Activated CD4-positive, alpha-beta T cell treated with anti-CD3 and anti-CD28 coated beads, Interleukin-2, amount 10 ng/mL, durations not matched to agents 7 days and 5 days (primary cell): ENCODE data around the gene NRXN2. TPM values are rescaled to one million over a fixed set of nuclear protein-coding genes. Genes with fewer than 3 reads are reported as not detected.

ENCODE experiments used
- CTCF ChIA-PET: fragments of 350-600 bp; sonication (Branson Sonifier 250); formaldehyde crosslinking; loops from one replicate; lab custom pipeline; 2021; ENCODE audit warnings: antibody characterized with exemption; lab: Charles Lee
- POLR2A ChIA-PET: fragments of 350-600 bp; sonication (Branson Sonifier 250); formaldehyde crosslinking; loops from one replicate; lab custom pipeline; 2021; ENCODE audit warnings: antibody characterized with exemption; lab: Charles Lee
- DNase-seq: peaks from one replicate; pipeline ENCODE4 v3.0.0-alpha.2; 2020
- H3K27ac Mint-ChIP-seq: one replicate; pipeline ENCODE4 v1.8.0; 2021; ENCODE audit warnings: mild to moderate bottlenecking, moderate library complexity, mixed read lengths
- H3K27me3 Mint-ChIP-seq: one replicate; pipeline ENCODE4 v1.8.0; 2021; ENCODE audit warnings: mixed read lengths
- H3K36me3 Mint-ChIP-seq: one replicate; pipeline ENCODE4 v1.8.0; 2021; ENCODE audit warnings: low read depth, mixed read lengths
- H3K4me1 Mint-ChIP-seq: one replicate; pipeline ENCODE4 v1.8.0; 2021; ENCODE audit warnings: mixed read lengths
- H3K4me3 Mint-ChIP-seq: one replicate; pipeline ENCODE4 v1.8.0; 2021; ENCODE audit warnings: mild to moderate bottlenecking, moderate library complexity, mixed read lengths
- H3K9me3 Mint-ChIP-seq: one replicate; pipeline ENCODE4 v1.8.0; 2021; ENCODE audit warnings: mixed read lengths
- total RNA-seq, 2 experiments: library from RNA; stranded (reverse); gene quantifications; one replicate each; pipeline ENCODE4 v1.2.3, GENCODE V29; 2021

NRXN2 gene
- total RNA-seq, 2 experiments from 2014 or later, result 0.07 to 0.15 TPM

GRCh38 chr11:64571050-64571409 is 152.0 kb downstream of the NRXN2 start:
- ChIA-PET CTCF (no interaction called here), POLR2A (no interaction called here)
- no peaks in the 10 kb centered on the region for H3K9me3 Mint-ChIP-seq
- H3K36me3 Mint-ChIP-seq, result no peaks in the 10 kb centered on the region
- no peak overlapping the region for H3K4me3 Mint-ChIP-seq
- DNase-seq, result no peak
- H3K4me1 Mint-ChIP-seq, result peaks cover 4% of the 10 kb centered on the region
- no peak overlapping the region for H3K27ac Mint-ChIP-seq
- peaks cover 9% of the 10 kb centered on the region for H3K27me3 Mint-ChIP-seq

- H3K36me3 Mint-ChIP-seq, result no peaks in the 10 kb centered on the region
- ChIA-PET POLR2A (no interaction called here), CTCF (no interaction called here)
- H3K9me3 Mint-ChIP-seq, result no peaks in the 10 kb centered on the region
- DNase-seq, result no peak
- peaks cover 9% of the 10 kb centered on the region for H3K27me3 Mint-ChIP-seq
- H3K4me3 Mint-ChIP-seq, result no peak overlapping the region
- H3K4me1 Mint-ChIP-seq, result peaks cover 4% of the 10 kb centered on the region
- H3K27ac Mint-ChIP-seq, result no peak overlapping the region
These were observed 152.7 kb downstream of the NRXN2 start for GRCh38 chr11:64570341-64570740.

- DNase-seq, result no peak
- H3K4me1 Mint-ChIP-seq, result peaks cover 4% of the 10 kb centered on the region
- H3K27me3 Mint-ChIP-seq, result peaks cover 5% of the 10 kb centered on the region
- H3K36me3 Mint-ChIP-seq, result no peaks in the 10 kb centered on the region
- no peak overlapping the region for H3K27ac Mint-ChIP-seq
- H3K9me3 Mint-ChIP-seq, result no peaks in the 10 kb centered on the region
- H3K4me3 Mint-ChIP-seq, result no peak overlapping the region
- CTCF ChIA-PET, result no interaction called here
- POLR2A ChIA-PET, result no interaction called here
These were observed 153.6 kb downstream of the NRXN2 start for GRCh38 chr11:64569300-64569970.

- Mint-ChIP-seq H3K9me3 (no peaks in the 10 kb centered on the region), H3K27me3 (no peaks in the 10 kb centered on the region), H3K27ac (no peak overlapping the region), H3K4me3 (no peak overlapping the region), H3K4me1 (peaks cover 4% of the 10 kb centered on the region), H3K36me3 (no peaks in the 10 kb centered on the region)
- CTCF ChIA-PET, result no interaction called here
- POLR2A ChIA-PET, result no interaction called here
- DNase-seq, result no peak
These were observed 154.3 kb downstream of the NRXN2 start for GRCh38 chr11:64568584-64569140.

DNA sequence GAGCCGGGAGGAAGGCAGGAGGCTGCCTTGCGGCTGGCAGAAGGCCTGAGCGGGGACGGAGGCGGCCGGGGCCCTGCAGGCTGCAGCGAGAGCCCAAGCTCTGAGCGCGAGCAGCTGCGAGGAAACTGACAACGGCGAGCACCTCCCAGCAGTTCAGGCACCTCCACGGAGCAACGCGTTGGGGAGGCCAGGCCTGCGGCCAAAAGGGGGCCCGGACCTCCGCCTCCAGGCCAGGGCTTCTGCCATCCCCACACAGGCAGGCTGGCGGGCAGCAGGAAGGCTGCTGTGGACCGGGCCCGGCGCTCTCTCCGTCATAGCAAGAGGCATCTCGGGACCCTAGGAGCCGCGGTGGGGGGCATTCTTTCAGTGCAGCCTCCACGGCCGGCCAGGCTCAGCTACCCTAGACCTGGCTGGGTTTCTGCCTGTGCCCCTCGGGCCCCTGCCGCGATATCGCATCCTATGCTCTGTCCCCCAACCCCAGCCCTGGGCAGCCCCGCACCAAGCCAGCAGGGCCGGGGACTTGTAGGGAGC is 154.9 kb downstream of the NRXN2 start:
- Mint-ChIP-seq H3K27ac (no peak overlapping the region), H3K9me3 (no peaks in the 10 kb centered on the region), H3K4me3 (no peak overlapping the region), H3K27me3 (no peaks in the 10 kb centered on the region), H3K4me1 (peaks cover 4% of the 10 kb centered on the region), H3K36me3 (no peaks in the 10 kb centered on the region)
- DNase-seq, result no peak
- CTCF ChIA-PET, result no interaction called here
- POLR2A ChIA-PET, result no interaction called here

GRCh38 chr11:64566915-64567891 is 155.8 kb downstream of the NRXN2 start:
- no peak for DNase-seq
- Mint-ChIP-seq H3K36me3 (no peaks in the 10 kb centered on the region), H3K27me3 (no peaks in the 10 kb centered on the region), H3K4me1 (peaks cover 4% of the 10 kb centered on the region), H3K9me3 (no peaks in the 10 kb centered on the region), H3K4me3 (no peak overlapping the region), H3K27ac (peak overlapping the region; percentile 51)
- CTCF ChIA-PET, result no interaction called here
- POLR2A ChIA-PET, result no interaction called here

DNA sequence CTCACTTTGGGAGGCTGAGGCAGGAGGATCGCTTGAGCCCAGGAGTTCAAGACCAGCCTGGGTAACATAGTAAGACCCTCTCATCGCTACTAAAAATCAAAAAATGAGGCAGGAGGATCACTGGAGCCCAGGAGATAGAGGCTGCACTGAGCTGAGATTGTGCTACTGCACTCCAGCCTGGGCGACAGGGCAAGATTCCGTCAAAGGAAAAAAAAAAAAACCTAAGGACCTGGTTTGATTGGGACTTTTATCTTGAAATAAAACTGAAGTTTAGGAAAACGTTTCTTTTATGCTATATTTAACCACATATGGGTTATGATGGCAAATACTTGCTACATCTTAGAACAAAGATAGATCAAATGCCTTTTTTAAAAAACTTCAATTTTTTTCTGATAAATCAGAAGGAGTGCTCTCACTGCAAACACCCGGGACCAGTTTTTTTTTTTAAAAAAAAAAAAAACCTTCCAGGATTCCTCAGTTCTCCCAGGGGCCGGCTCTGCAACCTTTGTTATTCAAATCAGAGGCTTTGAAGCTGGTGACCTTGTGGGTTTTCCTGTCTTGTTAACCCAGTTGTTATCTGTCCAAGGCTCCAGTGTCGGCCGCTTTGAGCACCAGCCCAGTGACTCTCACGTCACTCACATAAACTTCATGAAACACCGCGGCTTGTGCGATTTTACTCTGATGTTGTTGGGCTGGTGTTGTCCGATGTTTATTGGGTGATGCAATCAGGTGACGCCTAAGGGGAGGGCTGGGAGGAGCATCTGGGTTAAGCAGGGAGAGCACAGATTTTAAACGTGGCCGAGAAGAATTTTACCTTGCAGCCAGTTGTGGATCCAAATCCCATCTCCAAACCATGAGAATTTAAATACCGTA is 156.7 kb downstream of the NRXN2 start:
- no peaks in the 10 kb centered on the region for H3K27me3 Mint-ChIP-seq
- no peaks in the 10 kb centered on the region for H3K36me3 Mint-ChIP-seq
- peak overlapping the region; percentile 51 for H3K27ac Mint-ChIP-seq
- POLR2A ChIA-PET, result no interaction called here
- no peaks in the 10 kb centered on the region for H3K9me3 Mint-ChIP-seq
- CTCF ChIA-PET, result no interaction called here
- peak; percentile 59 for DNase-seq
- no peak overlapping the region for H3K4me3 Mint-ChIP-seq
- peaks cover 4% of the 10 kb centered on the region for H3K4me1 Mint-ChIP-seq

DNA sequence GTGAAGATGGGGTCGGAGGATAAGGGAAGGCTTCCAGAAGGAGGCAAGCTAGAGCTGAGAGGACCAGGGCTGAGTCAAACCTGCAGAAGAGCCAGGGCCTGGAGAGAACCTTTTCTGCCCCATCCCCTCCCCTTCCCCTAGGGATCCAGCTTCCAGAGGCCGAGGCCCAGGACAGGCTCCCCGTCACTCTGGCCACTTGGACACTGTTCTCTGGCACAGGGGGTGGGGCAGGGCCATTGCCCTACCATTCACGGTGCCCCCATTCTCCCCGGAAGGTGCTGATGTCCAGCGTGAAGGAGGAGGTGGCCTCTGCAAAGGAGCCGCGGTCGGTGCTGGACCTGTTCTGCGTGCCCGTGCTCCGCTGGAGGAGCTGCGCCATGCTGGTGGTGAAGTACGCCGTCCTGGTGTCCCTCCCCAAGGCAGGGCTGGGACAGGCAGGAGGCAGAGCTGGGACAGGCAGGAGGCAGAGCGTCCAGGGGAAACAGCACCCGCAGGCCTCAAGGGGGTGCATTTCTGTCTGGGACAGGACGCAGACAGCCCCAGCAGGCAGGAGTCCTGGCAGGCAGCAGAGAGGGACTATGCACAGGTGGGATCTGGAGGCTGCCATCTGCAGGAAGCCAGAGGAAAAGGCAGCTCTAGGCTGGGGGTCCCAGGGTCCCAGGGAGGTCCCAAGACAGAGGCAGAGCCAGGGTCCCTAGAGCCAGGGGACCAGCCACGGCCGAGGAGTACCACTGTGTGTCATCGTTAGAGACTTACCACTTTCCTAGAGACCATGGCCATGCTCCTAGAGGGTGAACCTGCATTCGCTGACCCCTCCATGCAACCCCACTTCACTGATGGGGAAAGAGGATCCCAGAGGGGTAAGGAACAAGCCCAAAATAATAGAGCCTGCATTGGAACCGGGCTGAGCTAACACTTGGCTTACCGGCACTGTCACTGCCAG is 157.8 kb downstream of the NRXN2 start:
- ChIA-PET POLR2A (no interaction called here), CTCF (interaction anchor here (1.1 kb wide), 1 partner anchor 22 kb away, joined by 3 read pairs; no protein-coding TSS in a partner anchor)
- H3K36me3 Mint-ChIP-seq, result no peaks in the 10 kb centered on the region

GRCh38 chr11:64564419-64564818 is 158.6 kb downstream of the NRXN2 start:
- H3K27me3 Mint-ChIP-seq, result no peaks in the 10 kb centered on the region
- H3K4me3 Mint-ChIP-seq, result no peak overlapping the region
- H3K36me3 Mint-ChIP-seq, result no peaks in the 10 kb centered on the region

More for the DNA sequence above, 157.8 kb downstream of the NRXN2 start:
- Mint-ChIP-seq H3K4me1 (peaks cover 4% of the 10 kb centered on the region), H3K4me3 (no peak overlapping the region), H3K9me3 (no peaks in the 10 kb centered on the region), H3K27ac (peak overlapping the region; percentile 13), H3K27me3 (no peaks in the 10 kb centered on the region)
- DNase-seq, result no peak

DNA sequence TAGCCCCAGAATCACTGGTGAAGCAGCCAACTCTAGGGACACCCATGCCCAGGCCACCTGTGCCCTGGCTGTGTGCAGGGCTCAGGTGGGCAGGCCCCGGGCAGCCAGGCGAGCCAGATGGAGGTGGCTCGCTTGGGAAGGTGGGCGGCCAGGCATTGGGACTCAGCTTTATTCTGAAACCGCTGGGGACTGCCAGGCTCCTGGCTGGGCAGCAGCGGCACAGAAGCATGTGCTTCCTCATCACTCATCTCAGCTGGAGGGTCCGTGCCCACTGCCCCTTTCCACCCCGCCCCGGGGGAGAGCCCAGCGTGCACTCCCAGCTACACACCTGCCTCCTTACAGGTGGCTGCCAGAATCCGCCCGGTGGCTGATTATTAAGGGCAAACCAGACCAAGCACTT is 159.0 kb downstream of the NRXN2 start:
- Mint-ChIP-seq H3K36me3 (no peaks in the 10 kb centered on the region), H3K4me1 (peaks cover 4% of the 10 kb centered on the region), H3K27ac (no peak overlapping the region), H3K9me3 (no peaks in the 10 kb centered on the region), H3K4me3 (no peak overlapping the region), H3K27me3 (no peaks in the 10 kb centered on the region)
- ChIA-PET POLR2A (no interaction called here), CTCF (no interaction called here)
- DNase-seq, result no peak

More at GRCh38 chr11:64564419-64564818, 158.6 kb downstream of the NRXN2 start:
- Mint-ChIP-seq H3K27ac (no peak overlapping the region), H3K9me3 (no peaks in the 10 kb centered on the region), H3K4me1 (peaks cover 4% of the 10 kb centered on the region)
- ChIA-PET POLR2A (no interaction called here), CTCF (no interaction called here)
- no peak for DNase-seq

DNA sequence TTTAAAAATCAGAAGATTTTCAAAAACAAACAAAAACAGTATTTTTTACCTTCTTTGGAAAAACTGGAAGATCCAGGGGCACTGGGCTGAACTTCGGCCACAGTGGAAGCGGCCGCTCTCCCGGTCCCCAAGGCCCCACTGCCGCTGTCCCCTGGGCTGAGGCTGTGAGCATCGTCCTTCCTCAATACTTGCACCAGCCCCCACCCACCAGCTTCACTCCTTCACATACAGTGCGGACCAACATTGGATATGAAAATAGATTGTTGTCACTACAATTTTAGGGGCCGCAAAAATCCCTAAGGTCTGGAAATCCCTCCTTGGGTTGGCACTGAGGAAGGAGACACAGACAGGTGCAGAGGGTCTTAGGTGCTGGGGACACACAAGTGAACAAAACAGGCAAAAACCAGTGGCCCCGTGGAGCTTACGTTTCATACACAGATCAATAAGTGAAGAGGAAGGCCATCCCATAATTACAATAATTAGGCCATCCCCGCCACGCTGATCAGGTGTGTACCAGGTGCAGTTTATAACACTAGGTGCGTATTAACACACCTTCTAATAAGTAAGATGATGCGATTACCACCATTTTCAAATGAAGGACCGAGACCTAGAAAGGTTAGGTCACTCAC is 160.2 kb downstream of the NRXN2 start:
- Mint-ChIP-seq H3K27me3 (no peaks in the 10 kb centered on the region), H3K4me1 (peaks cover 4% of the 10 kb centered on the region), H3K4me3 (no peak overlapping the region), H3K27ac (no peak overlapping the region), H3K36me3 (no peaks in the 10 kb centered on the region), H3K9me3 (no peaks in the 10 kb centered on the region)
- POLR2A ChIA-PET, result no interaction called here
- CTCF ChIA-PET, result interaction anchor here (0.8 kb wide), 1 partner anchor 9 kb away, joined by 3 read pairs; no protein-coding TSS in a partner anchor
- no peak for DNase-seq
